ENCODE data around the gene ZBTB42.

Gene ZBTB42

DNA sequence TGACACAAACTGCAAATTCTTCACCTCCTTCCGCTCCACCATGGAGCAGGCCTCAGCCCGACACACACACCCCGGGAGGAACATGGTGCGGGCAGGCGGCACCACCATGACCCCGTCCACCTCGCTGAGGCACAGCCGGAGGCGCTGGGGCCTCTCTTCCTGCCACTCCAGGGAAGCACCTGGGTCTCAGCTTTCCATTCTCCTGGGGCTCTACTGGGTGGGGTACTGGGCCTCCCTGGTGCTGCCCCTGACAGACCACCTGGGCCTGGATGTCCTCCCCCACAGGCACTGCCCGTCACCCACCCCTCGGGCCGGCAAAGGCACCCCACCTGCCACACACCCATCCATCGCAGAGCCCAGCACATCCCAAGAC is 15.2 kb upstream of the ZBTB42 start:
- Mint-ChIP-seq H3K4me1 (peaks cover 56% of the 10 kb centered on the region), H3K27me3 (no peaks in the 10 kb centered on the region), H3K27ac (peak overlapping the region in 1 of 2 donors; percentile 74), H3K4me3 (no peak overlapping the region), H3K9me3 (no peaks in the 10 kb centered on the region)
- DNase-seq (no peak), ATAC-seq (no peak)

- Mint-ChIP-seq H3K27ac (peak overlapping the region in 1 of 2 donors; percentile 88), H3K4me3 (peak overlapping the region; percentile 6 to 13), H3K27me3 (no peaks in the 10 kb centered on the region), H3K4me1 (peaks cover 60% of the 10 kb centered on the region), H3K9me3 (no peaks in the 10 kb centered on the region)
- ATAC-seq: peak; percentile 46
- no peak for DNase-seq
These were observed 14.8 kb upstream of the ZBTB42 start for GRCh38 chr14:104786091-104786586.

DNA sequence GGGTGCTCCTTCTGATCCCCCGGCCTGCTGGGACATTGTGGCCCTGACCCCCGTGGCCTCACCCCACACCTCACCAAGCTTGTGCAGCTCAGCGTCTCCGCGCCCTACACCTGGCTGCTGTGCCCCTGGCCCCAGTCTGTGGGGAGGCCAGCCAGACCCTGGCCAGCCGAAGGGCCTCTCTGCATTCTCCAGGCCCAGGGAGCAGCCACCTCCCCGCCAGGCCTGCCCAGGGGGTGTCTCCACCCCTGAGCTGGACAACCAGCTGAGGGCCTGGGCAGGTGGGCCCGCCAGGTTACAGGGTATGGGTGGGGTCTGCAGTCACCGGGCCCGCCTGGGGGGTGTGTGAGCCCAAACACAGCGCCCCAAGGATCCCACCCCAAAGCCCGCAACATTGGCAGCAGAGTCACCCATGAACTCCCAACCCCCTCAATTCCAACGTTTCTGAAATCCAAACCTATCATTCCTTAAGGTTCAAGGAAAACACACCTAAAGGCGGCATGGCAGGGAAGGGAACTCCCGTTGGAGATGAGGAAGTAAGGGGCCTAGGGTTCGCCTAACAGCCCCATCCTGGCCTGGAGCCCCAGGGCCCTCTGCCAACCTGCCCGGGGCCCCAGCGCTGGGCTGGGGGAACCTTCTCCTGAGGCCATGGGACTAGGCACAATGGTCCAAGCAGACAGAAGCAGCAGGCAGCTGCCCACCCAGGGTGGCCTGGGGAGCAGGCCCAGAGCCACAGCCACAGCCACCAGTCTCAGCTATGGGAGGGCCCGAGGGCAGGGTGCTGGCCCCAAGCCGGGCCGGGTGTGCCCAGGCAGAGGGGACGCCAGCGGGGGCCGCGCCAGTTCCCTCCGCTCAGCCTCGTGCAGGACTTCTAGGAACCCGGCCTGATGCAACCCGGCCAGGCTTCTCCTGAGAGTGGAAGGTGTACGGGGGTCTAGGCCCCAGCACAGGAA is 13.9 kb upstream of the ZBTB42 start:
- Mint-ChIP-seq H3K27me3 (no peaks in the 10 kb centered on the region), H3K9me3 (no peaks in the 10 kb centered on the region), H3K4me3 (peak overlapping the region; percentile 6 to 13), H3K27ac (peak overlapping the region in 1 of 2 donors; percentile 88), H3K4me1 (peaks cover 68% of the 10 kb centered on the region)
- DNase-seq (no peak), ATAC-seq (no peak)

- no peaks in the 10 kb centered on the region for H3K9me3 Mint-ChIP-seq
- H3K27ac Mint-ChIP-seq: peak overlapping the region in 1 of 2 donors; percentile 72
- no peaks in the 10 kb centered on the region for H3K27me3 Mint-ChIP-seq
- no peak for ATAC-seq
- peak overlapping the region in 1 of 2 donors; percentile 26 for H3K4me3 Mint-ChIP-seq
- no peak for DNase-seq
- peaks cover 73% of the 10 kb centered on the region for H3K4me1 Mint-ChIP-seq
These were observed 13.2 kb upstream of the ZBTB42 start for GRCh38 chr14:104787736-104788135.

GRCh38 chr14:104788161-104788818 is 12.6 kb upstream of the ZBTB42 start:
- peak overlapping the region in 1 of 2 donors; percentile 72 for H3K27ac Mint-ChIP-seq
- DNase-seq (no peak), ATAC-seq (no peak)
- H3K4me3 Mint-ChIP-seq: peak overlapping the region in 1 of 2 donors; percentile 26
- H3K4me1 Mint-ChIP-seq: peaks cover 73% of the 10 kb centered on the region
- no peaks in the 10 kb centered on the region for H3K9me3 Mint-ChIP-seq
- H3K27me3 Mint-ChIP-seq: no peaks in the 10 kb centered on the region

DNA sequence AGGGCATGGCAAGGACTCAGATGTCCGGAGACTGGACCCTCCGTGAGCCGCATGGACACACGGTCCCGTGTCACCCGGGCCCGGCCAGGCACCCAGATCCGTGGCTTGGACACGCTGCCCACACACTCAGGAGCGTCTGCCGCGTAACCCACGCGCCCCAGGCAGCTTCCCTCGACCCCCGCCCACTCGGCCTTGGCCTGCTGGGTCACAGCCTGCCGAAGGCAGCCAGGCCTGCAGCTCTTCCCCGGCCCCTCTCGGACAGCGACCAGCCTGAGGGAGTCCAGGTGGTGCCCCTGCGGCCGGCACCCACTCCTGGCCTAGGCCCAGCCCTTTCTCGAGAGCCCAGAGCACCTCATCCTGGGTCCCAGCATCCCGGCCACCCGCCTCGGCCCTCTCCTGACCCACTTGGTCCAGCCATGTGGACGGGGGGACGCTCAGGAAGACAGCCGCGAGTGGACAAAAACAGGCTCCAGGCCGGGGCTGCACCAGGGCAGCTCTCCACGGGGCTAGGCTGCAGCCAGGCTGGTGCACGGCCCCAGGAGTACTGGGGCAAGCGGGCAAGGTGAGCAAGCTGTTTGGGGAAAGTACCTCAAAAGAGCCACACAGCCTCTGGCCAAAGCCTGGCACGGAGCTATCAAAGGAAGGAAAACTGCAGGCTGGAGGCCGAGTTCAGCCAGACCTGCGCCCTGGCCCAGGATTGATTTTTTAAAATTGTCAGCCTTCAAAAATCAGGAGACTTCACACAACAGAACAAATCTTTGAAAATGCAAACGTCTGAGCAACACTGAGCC is 11.8 kb upstream of the ZBTB42 start:
- Mint-ChIP-seq H3K27me3 (no peaks in the 10 kb centered on the region), H3K4me1 (peaks cover 81% of the 10 kb centered on the region), H3K27ac (peak overlapping the region in 1 of 2 donors; percentile 34), H3K4me3 (no peak overlapping the region), H3K9me3 (no peaks in the 10 kb centered on the region)
- ATAC-seq: no peak
- no peak for DNase-seq

- Mint-ChIP-seq H3K27ac (peak overlapping the region in 1 of 2 donors; percentile 49), H3K27me3 (no peaks in the 10 kb centered on the region), H3K4me1 (peaks cover 88% of the 10 kb centered on the region), H3K4me3 (no peak overlapping the region), H3K9me3 (no peaks in the 10 kb centered on the region)
- DNase-seq (no peak), ATAC-seq (no peak)
These were observed 10.9 kb upstream of the ZBTB42 start for GRCh38 chr14:104789752-104790743.

DNA sequence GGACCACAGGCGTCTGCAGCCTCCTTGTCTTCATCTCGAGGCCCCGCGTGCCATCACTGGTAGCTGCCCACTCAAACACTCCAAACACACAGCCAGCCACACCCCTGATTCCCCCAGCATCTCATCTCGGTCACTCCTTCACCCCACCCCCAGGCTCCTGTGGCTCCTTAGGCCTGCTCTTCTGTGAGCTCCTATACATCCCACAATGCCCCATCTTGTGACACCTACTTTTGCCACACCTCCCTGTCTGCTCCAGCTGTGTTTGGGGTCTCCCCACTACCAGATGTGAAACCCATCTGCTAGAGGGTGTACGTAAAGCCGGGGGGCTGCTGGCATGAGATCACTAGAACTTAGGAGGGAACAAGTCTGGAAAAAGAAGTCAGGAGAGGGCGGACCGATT is 9.5 kb upstream of the ZBTB42 start:
- ATAC-seq (no peak), DNase-seq (no peak)
- H3K27ac Mint-ChIP-seq: peak overlapping the region in 1 of 2 donors; percentile 82
- H3K4me1 Mint-ChIP-seq: peaks cover 84% of the 10 kb centered on the region
- no peaks in the 10 kb centered on the region for H3K27me3 Mint-ChIP-seq
- H3K9me3 Mint-ChIP-seq: no peaks in the 10 kb centered on the region
- no peak overlapping the region for H3K4me3 Mint-ChIP-seq

DNA sequence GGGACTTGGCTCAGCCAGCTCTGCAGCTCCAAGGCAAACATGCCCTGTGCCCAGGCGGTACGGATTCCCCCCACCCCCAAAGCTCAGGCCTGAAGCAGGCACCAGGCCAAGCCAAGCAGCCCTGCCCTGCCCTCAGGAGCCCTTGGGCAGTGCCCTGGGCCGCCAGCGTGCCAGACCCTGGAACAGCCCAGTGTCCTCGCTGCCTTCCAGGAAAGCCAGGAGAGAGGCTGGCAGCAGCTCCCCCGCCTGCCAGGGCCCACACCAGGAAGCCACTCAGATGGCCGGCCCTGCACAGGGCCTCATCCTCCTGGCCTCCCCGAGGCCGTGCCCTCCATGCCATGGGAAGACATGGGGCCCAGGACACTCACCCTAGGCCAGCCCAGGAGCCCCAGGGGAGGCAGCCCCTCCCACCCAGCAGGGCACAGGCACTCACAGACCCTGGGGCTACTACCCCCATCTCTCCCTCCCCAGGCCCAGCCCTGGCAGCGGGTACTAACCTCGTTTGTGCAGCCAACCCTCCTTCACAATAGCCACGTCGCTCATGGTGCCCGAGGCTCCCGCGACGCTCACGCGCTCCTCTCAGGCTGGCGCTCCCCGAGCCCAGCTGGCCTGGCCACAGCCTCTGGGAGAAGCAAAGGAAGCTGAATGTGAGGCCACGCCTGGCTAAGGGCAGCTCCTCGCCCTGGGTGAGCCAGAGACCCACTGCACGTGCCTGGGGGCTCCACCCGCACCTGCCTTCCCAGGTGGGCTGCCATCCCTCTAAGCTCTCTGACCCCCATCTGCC is 8.6 kb upstream of the ZBTB42 start:
- DNase-seq (no peak), ATAC-seq (no peak)
- Mint-ChIP-seq H3K27me3 (no peaks in the 10 kb centered on the region), H3K27ac (no peak overlapping the region), H3K4me3 (no peak overlapping the region), H3K4me1 (peaks cover 84% of the 10 kb centered on the region), H3K9me3 (no peaks in the 10 kb centered on the region)

DNA sequence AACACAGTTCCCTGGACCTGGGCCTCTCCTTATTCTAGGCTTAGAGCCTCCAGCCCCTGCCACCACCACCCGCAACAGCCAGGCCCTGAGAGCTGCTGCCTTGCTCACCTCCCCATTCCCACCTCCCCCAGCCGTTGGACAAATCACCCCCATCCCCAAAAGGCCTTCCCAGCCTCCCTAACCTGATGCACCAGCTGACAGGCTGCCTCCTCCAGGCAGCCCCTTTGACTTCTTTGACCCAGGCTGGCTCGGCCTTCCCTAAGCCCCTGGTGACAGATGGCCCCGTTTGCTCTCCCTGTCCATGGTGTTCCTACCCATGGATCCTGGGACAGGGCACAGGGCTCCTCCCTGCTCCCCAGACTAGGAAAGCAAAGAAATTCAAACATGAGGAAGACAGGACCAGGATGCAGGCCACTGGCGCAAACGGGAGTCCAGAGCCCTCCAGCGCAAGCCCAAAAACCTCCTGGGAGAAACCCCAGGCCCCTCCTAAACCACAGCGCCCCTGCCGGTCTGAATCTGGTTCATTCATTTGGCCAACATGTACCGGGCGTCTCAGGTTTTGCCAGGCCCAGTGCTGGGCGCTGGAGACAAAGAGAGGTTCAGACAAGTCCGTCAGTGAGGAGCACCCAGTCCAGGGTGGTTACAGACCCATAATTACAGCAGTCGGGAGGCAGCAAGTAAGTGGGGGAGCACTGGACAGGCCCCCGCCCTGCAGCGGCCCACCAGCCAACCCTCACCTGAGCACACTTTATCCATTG is 7.8 kb upstream of the ZBTB42 start:
- Mint-ChIP-seq H3K27me3 (peaks cover 5% of the 10 kb centered on the region), H3K4me1 (peaks cover 87% of the 10 kb centered on the region), H3K9me3 (no peaks in the 10 kb centered on the region), H3K27ac (peak overlapping the region in 1 of 2 donors; percentile 71), H3K4me3 (peak overlapping the region; percentile 92 to 93)
- ATAC-seq (no peak), DNase-seq (no peak)

GRCh38 chr14:104793703-104793959 is 7.3 kb upstream of the ZBTB42 start:
- Mint-ChIP-seq H3K9me3 (no peaks in the 10 kb centered on the region), H3K27me3 (peaks cover 10% of the 10 kb centered on the region), H3K4me3 (peak overlapping the region; percentile 92 to 93), H3K4me1 (peaks cover 87% of the 10 kb centered on the region), H3K27ac (peak overlapping the region in 1 of 2 donors; percentile 71)
- ATAC-seq: no peak
- DNase-seq: no peak

DNA sequence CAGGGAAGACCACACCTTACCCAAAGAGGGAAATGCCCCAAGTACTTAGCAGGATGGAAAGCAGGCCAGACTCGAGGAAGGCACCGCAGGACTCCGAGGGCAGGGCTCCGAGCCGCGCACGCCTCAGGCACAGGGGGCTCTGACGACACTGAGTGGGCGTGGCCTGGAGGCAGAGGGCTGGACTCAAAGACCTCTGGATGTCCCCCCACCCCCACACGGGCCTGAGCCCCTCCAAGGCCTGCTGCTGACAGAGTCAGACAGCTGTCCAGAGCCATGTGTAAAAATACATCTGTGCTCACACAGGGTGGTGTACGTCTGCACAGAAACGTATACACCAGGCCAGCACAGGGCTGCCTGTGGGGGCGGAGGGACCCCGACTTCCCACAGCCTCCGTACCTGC is 6.8 kb upstream of the ZBTB42 start:
- peaks cover 13% of the 10 kb centered on the region for H3K27me3 Mint-ChIP-seq
- peak overlapping the region; percentile 92 to 93 for H3K4me3 Mint-ChIP-seq
- H3K27ac Mint-ChIP-seq: peak overlapping the region; percentile 73 to 86
- DNase-seq: peak in 1 of 2 donors; percentile 41
- peaks cover 83% of the 10 kb centered on the region for H3K4me1 Mint-ChIP-seq
- no peaks in the 10 kb centered on the region for H3K9me3 Mint-ChIP-seq
- ATAC-seq: peak; percentile 18

- peak overlapping the region; percentile 92 to 93 for H3K4me3 Mint-ChIP-seq
- no peak for DNase-seq
- peak overlapping the region; percentile 73 to 86 for H3K27ac Mint-ChIP-seq
- no peaks in the 10 kb centered on the region for H3K9me3 Mint-ChIP-seq
- no peak for ATAC-seq
- H3K4me1 Mint-ChIP-seq: peaks cover 82% of the 10 kb centered on the region
- H3K27me3 Mint-ChIP-seq: peaks cover 19% of the 10 kb centered on the region
These were observed 6.3 kb upstream of the ZBTB42 start for GRCh38 chr14:104794631-104794992.
